Large intestine (tissue), 3 donors: ENCODE data around the gene ADGRL3. TPM values are rescaled to one million over a fixed set of nuclear protein-coding genes. Genes with fewer than 3 reads are reported as not detected.

Source experiments
- DNase-seq, 2 donors: peaks; one replicate each; pipeline versions ENCODE4 v3.0.0 to v3.0.0-alpha.2; 2013
- H3K27ac ChIP-seq: one replicate; pipeline ENCODE4 v1.5.1; 2013; ENCODE audit warnings: low read length
- H3K27me3 ChIP-seq: 2 replicates; pipeline ENCODE4 v1.6.1; 2013; ENCODE audit warnings: low read length; ENCODE audit not compliant: control insufficient read depth, insufficient read depth
- H3K36me3 ChIP-seq: 2 replicates; pipeline ENCODE4 v1.6.1; 2013; ENCODE audit warnings: low read length; ENCODE audit not compliant: control insufficient read depth, insufficient read depth
- H3K4me1 ChIP-seq: one replicate; pipeline ENCODE4 v1.6.1; 2013; ENCODE audit warnings: low read length; ENCODE audit not compliant: control insufficient read depth, insufficient read depth
- H3K4me3 ChIP-seq: one replicate; pipeline ENCODE4 v1.5.1; 2013; ENCODE audit warnings: low read length
- H3K9me3 ChIP-seq: one replicate; pipeline ENCODE4 v1.6.1; 2013; ENCODE audit warnings: mild to moderate bottlenecking, low read depth, low read length, moderate library complexity; ENCODE audit not compliant: control insufficient read depth
- WGBS: methylation state at CpG from one replicate; pipeline ENCODE4 v1.1.5; 2013; ENCODE audit warnings: low lambda C conversion rate; ENCODE audit not compliant: insufficient coverage; 5-methylcytosine and 5-hydroxymethylcytosine counted together
- polyA plus RNA-seq: library from polyadenylated mRNA; unstranded; fragments of 120-200 nt; gene quantifications from one replicate; pipeline ENCODE4 v1.2.1, GENCODE V29; 2013

ADGRL3 gene
- polyA plus RNA-seq, 1 donor, result 9.8 TPM

DNA sequence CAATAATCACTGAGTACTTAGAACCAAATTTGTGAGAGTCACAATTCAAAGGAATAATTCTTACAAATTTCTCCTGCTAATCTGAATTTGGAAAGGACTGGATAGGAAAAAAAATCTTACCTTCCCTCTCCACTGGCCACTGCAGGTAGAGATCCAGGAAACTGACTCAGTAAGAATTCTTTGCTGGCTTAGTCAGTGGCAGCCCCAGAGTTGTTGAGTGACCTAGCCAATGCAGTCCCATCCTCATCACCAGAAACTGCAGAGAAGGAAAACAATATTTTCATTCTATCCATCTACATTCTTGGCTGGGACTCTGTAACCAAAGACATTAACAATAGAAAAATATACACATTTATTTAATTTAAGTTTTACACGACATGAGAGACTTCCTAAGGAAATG lies 572.0 kb downstream of the ADGRL3 start:
- Histone ChIP-seq H3K4me3 (no peak overlapping the region), H3K27ac (no peak overlapping the region), H3K9me3 (no peaks in the 10 kb centered on the region), H3K36me3 (no peaks in the 10 kb centered on the region), H3K4me1 (no peaks in the 10 kb centered on the region), H3K27me3 (no peaks in the 10 kb centered on the region)
- WGBS, result 88% methylated on average over 1 of the region's 1 CpG
- DNase-seq, result no peak

DNA sequence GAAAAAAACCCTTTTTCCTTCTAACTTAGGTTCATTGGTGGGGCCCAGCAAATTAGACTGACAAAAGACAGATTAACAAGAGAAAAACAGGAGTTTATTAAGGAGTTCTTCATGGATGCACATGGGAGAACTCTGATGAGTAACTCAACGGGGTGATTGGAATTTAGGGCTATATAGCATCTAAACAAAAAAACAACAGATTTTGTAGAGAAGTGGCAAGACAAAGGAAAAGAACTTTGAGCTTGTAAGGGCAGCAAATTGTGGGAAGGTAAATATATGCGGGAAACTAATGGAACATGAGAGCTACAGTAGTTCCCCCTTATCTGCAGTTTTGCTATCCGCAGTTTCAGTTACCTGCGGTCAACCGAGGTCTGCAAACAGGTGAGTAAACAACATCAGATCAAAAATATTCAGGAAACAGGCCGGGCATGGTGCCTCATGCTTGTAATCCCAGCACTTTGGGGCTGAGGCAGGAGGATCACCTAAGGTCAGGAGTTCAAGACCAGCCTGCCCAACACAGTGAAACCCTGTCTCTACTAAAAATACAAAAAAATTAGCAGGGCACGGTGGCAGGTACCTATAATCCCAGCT lies 573.6 kb downstream of the ADGRL3 start:
- Histone ChIP-seq H3K27ac (no peak overlapping the region), H3K36me3 (no peaks in the 10 kb centered on the region), H3K4me1 (no peaks in the 10 kb centered on the region), H3K9me3 (no peaks in the 10 kb centered on the region), H3K27me3 (no peaks in the 10 kb centered on the region), H3K4me3 (no peak overlapping the region)
- DNase-seq, result no peak
- WGBS, result 33% methylated on average over 1 of the region's 7 CpGs

DNA sequence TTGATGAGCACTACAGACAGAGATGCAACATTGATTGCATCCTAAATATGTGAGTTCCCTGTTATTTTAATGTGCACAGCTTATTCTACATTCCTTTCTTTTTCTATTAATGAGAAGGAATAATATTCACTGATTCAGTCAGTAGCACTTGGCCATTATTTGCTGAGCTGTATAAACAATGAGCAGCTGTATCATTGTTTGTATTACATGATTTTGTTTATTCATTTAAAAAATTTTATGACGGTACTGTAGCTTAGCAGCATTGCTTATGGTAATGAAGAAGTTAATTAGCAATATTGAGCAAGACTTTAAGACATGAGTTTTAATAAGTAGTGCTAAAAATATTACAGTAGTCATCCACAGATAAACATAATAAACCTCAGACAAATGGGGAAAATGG lies 582.0 kb downstream of the ADGRL3 start:
- WGBS, result 38% methylated on average over 1 of the region's 1 CpG
- Histone ChIP-seq H3K27me3 (no peaks in the 10 kb centered on the region), H3K9me3 (no peaks in the 10 kb centered on the region), H3K4me1 (no peaks in the 10 kb centered on the region), H3K4me3 (no peak overlapping the region), H3K36me3 (no peaks in the 10 kb centered on the region), H3K27ac (no peak overlapping the region)
- DNase-seq, result no peak

DNA sequence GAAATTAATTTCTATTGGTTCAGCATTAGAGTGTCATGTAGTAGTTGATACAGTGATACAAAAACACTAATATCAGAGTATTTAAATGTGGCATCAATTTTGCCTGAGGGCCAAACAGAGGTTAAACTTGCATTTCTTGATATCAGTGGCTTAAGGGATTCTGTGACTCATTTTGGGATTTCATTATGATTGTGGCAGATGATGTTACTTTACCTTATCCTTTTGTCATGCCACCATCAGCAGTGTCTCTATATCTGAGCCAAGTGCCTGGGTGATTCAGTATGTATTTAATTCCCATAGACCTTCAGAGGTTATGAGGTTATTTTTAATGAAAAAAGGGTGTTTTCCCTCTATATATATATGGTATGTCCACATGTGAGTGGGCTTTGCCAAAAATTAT lies 582.9 kb downstream of the ADGRL3 start:
- no peaks in the 10 kb centered on the region for H3K4me1 ChIP-seq
- no peaks in the 10 kb centered on the region for H3K36me3 ChIP-seq
- DNase-seq, result no peak
- no peak overlapping the region for H3K4me3 ChIP-seq
- H3K27me3 ChIP-seq, result no peaks in the 10 kb centered on the region
- H3K27ac ChIP-seq, result no peak overlapping the region
- H3K9me3 ChIP-seq, result no peaks in the 10 kb centered on the region

- no peak for DNase-seq
- Histone ChIP-seq H3K9me3 (no peaks in the 10 kb centered on the region), H3K4me1 (no peaks in the 10 kb centered on the region), H3K27ac (no peak overlapping the region), H3K27me3 (no peaks in the 10 kb centered on the region), H3K36me3 (no peaks in the 10 kb centered on the region), H3K4me3 (no peak overlapping the region)
- no CpG with 5 or more reads among the region's 1 CpG for WGBS
Observed at GRCh38 chr4:61785761-61786160, 585.6 kb downstream of the ADGRL3 start.

GRCh38 chr4:61786211-61786610 lies 586.1 kb downstream of the ADGRL3 start:
- Histone ChIP-seq H3K27ac (no peak overlapping the region), H3K27me3 (no peaks in the 10 kb centered on the region), H3K9me3 (no peaks in the 10 kb centered on the region), H3K36me3 (no peaks in the 10 kb centered on the region), H3K4me1 (no peaks in the 10 kb centered on the region), H3K4me3 (no peak overlapping the region)
- WGBS, result 60% methylated on average over 1 of the region's 2 CpGs
- DNase-seq, result no peak

- H3K9me3 ChIP-seq, result no peaks in the 10 kb centered on the region
- WGBS, result no CpG with 5 or more reads among the region's 6 CpGs
- no peaks in the 10 kb centered on the region for H3K27me3 ChIP-seq
- H3K4me1 ChIP-seq, result no peaks in the 10 kb centered on the region
- no peak for DNase-seq
- H3K4me3 ChIP-seq, result no peak overlapping the region
- no peak overlapping the region for H3K27ac ChIP-seq
- H3K36me3 ChIP-seq, result no peaks in the 10 kb centered on the region
Observed at GRCh38 chr4:61795998-61796397, 595.9 kb downstream of the ADGRL3 start.

DNA sequence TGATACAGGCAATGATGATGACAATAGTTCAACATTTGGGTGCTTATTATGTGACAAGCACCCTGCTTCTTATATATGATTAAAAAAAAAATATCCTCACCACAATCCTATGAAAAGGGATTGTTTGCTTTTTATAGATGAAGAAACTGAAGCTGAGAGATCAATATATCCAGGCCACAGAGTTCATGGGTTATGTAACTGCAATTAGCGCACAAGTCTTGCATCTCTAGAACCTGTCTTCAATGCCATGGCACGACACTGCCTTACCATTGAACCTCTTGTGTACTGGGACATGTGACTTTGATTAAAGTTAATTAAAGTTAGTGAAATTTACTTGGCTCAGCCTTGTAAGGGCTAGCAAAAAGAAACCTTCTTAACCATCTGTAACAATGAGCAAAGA lies 599.7 kb downstream of the ADGRL3 start:
- WGBS, result no CpG with 5 or more reads among the region's 2 CpGs
- H3K4me1 ChIP-seq, result no peaks in the 10 kb centered on the region
- no peaks in the 10 kb centered on the region for H3K36me3 ChIP-seq
- no peaks in the 10 kb centered on the region for H3K9me3 ChIP-seq
- H3K27ac ChIP-seq, result no peak overlapping the region
- H3K4me3 ChIP-seq, result no peak overlapping the region
- H3K27me3 ChIP-seq, result no peaks in the 10 kb centered on the region
- no peak for DNase-seq

DNA sequence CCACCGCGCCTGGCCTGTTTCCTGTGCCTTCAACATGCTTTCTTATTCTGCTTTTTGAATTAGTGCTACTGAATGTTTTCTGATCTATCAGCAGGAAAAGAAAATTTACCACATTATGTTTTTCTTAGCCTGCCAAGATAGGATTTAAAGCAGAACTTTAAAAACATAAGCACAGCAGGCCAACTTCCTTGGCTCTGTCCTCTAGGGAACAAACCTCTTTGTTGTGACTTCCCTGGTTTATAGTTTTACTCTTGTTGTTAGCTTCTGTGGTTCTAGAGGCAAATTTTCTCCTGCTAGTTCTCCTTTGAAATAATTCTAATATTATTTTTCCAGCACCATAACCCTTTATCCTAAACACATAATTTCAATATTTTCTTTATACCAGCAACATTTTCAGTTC lies 605.1 kb downstream of the ADGRL3 start:
- Histone ChIP-seq H3K27me3 (no peaks in the 10 kb centered on the region), H3K4me1 (no peaks in the 10 kb centered on the region), H3K9me3 (no peaks in the 10 kb centered on the region), H3K36me3 (no peaks in the 10 kb centered on the region), H3K27ac (no peak overlapping the region), H3K4me3 (no peak overlapping the region)
- DNase-seq, result no peak
- WGBS, result 100% methylated on average over 2 of the region's 2 CpGs

DNA sequence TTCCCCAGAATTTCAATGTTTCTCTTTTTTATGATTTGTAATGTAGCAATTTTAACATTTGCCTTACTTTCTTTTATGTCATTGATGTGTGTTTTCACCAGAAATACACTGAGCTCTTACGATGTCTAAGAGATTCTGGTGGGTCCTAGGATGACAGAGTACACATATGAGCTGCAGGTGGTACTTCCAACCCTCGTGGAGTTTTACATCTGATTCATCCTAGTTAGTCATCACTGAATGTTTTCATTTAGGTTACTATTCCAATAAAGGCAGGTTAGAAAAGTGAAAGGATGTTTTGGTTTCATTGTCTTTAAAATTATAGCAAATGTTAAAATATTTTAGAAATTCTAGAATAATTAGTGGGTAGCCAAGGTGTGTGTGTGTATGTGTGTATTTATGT lies 605.9 kb downstream of the ADGRL3 start:
- H3K4me1 ChIP-seq, result no peaks in the 10 kb centered on the region
- H3K4me3 ChIP-seq, result no peak overlapping the region
- no peaks in the 10 kb centered on the region for H3K36me3 ChIP-seq
- no peak for DNase-seq
- no peak overlapping the region for H3K27ac ChIP-seq
- H3K27me3 ChIP-seq, result no peaks in the 10 kb centered on the region
- H3K9me3 ChIP-seq, result no peaks in the 10 kb centered on the region
- no CpG with 5 or more reads among the region's 2 CpGs for WGBS

DNA sequence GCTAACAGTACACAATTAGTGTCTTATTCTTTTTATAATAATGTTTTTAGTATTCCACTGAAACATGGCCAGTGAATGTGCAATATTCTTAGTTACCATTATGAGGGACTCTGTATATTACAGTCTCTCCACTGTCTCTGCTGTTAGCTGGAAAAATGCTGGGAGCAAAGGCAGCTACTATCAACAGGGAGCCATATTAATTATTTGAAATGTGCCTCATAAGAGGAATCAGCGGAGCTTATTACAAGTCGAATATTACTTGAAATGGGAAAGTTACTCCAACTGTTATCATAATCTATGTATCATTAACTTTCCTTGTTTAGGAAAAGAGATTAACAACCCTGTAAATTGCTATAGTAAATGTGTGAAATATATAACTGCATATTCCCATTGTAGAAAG lies 612.0 kb downstream of the ADGRL3 start:
- Histone ChIP-seq H3K9me3 (peaks cover 6% of the 10 kb centered on the region), H3K27ac (no peak overlapping the region), H3K36me3 (no peaks in the 10 kb centered on the region), H3K4me1 (no peaks in the 10 kb centered on the region), H3K4me3 (no peak overlapping the region), H3K27me3 (no peaks in the 10 kb centered on the region)
- WGBS, result no CpG with 5 or more reads among the region's 2 CpGs
- DNase-seq, result no peak
